Measurements from ENCODE around the gene ROR2. TPM values are rescaled to one million over a fixed set of nuclear protein-coding genes. Genes with fewer than 3 reads are reported as not detected.

Gene ROR2
- total and polyA plus RNA-seq, 2 of the 8 experiments (the other 6 are each of a cell fraction or from before 2014, with no cell fraction given), result 2.7 to 4.3 TPM

DNA sequence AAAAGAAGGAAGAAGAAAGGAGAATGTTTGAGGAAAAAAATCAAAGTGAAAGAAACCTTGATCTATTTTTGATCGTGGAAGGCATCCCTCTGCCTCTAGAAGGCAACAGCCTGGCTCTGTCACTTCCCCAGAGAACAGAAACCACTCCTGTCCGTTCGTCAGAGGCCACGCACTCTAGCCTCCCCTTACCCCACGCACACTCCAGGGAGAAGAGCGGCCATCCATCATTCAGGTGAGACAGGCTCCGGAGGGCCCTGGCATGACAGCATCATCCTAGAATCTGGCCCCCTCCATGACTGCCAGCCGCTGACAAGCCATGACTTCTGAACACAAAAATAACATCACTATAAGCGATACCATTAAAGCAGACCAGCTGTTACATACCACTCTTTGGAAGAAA, 135.8 kb downstream of the ROR2 start:
- H3K27ac ChIP-seq (ENCODE audit: low read depth, low read length), result no peak overlapping the region
- H2BK15ac ChIP-seq (ENCODE audit: low read length), result no peak overlapping the region
- peaks cover 5 to 10% (median 8%) of the 10 kb centered on the region in 4 experiments; a peak in 5 of 7 replicates for H3K4me1 ChIP-seq (replicated peaks in 1 of 4; ENCODE audit: control insufficient read depth in 3 of 4, insufficient read depth in 4 of 4, low read length in 3 of 4)
- no peak overlapping the region for H2BK5ac ChIP-seq (ENCODE audit: low read depth, low read length)
- H3K56ac ChIP-seq (replicated peaks; ENCODE audit: insufficient read length, low read depth, low read length), result no peak overlapping the region
- H4K20me1 ChIP-seq (replicated peaks in 1 of 2; ENCODE audit: control insufficient read depth in 1 of 2, insufficient read depth in 2 of 2, low read length in 2 of 2), result peaks cover 0 to 3% of the 10 kb centered on the region in 2 experiments
- no peak overlapping the region for H3K4ac ChIP-seq (replicated peaks; ENCODE audit: insufficient read length, low read depth, low read length)
- H3K9ac ChIP-seq (replicated peaks in 1 of 4; ENCODE audit: extremely low read depth in 1 of 4, low read depth in 3 of 4, low read length in 3 of 4), result no peak overlapping the region; a peak in 1 of 7 replicates
- H3K4me3 ChIP-seq (ENCODE audit: extremely low read depth in 1 of 4, insufficient read depth in 2 of 4, low read depth in 3 of 4, low read length in 4 of 4), result no peak overlapping the region
- H3K4me2 ChIP-seq (ENCODE audit: insufficient read depth in 1 of 2, low read depth in 2 of 2, low read length in 2 of 2), result no peak overlapping the region
- no peak overlapping the region for H3K14ac ChIP-seq (ENCODE audit: insufficient read length)
- H3K23me2 ChIP-seq (ENCODE audit: low read depth, low read length), result no peaks in the 10 kb centered on the region
- no peaks in the 10 kb centered on the region for H3K36me3 ChIP-seq (ENCODE audit: control insufficient read depth in 2 of 4, insufficient read depth in 4 of 4, low read length in 3 of 4)
- no peaks in the 10 kb centered on the region for H3K27me3 ChIP-seq (replicated peaks in 1 of 4; ENCODE audit: control insufficient read depth in 3 of 4, extremely low read depth in 1 of 4, insufficient read depth in 3 of 4, low read length in 3 of 4)
- POLR2A ChIA-PET (ENCODE audit: partially characterized antibody), result no interaction called here
- CTCF ChIA-PET (ENCODE audit: partially characterized antibody), result interaction anchor here (0.8 to 1.0 kb wide), 2 partner anchors 23 to 41 kb away, joined by 3 read pairs; no protein-coding TSS in a partner anchor
- DNase-seq (ENCODE audit: low read depth in 1 of 2, low spot score in 2 of 2) (no peak), FAIRE-seq (no peak)
- no peaks in the 10 kb centered on the region for H3K79me1 ChIP-seq (ENCODE audit: low read depth, low read length)
- no peaks in the 10 kb centered on the region; a peak in 1 of 4 replicates for H3K79me2 ChIP-seq (ENCODE audit: control insufficient read depth in 1 of 2, insufficient read depth in 2 of 2, low read length in 2 of 2)
- H2BK20ac ChIP-seq (ENCODE audit: low read length), result no peak overlapping the region
- H4K91ac ChIP-seq (replicated peaks; ENCODE audit: insufficient read length, low read length), result no peak overlapping the region
- H3K23ac ChIP-seq (ENCODE audit: insufficient read length), result no peak overlapping the region
- H4K5ac ChIP-seq (ENCODE audit: insufficient read length, low read depth, low read length), result no peak overlapping the region
- TF ChIP-seq TEAD4 (IDR thresholded peaks at IDR 0.05; ENCODE audit: low read depth, low read length), result no peak
- no peak for TF ChIP-seq CTBP2 (IDR thresholded peaks at IDR 0.05; ENCODE audit: borderline replicate concordance, insufficient read depth, insufficient read length, low read length)
- no peak for TF ChIP-seq RFX5 (IDR thresholded peaks at IDR 0.05; ENCODE audit: borderline replicate concordance, low read depth, low read length)
- TF ChIP-seq TCF12 (IDR thresholded peaks at IDR 0.05; ENCODE audit: low read depth, low read length), result no peak
- no peak for TF ChIP-seq TAF7 (optimal IDR thresholded peaks at IDR 0.05; ENCODE audit: borderline replicate concordance, low read depth, low read length)
- no peak for TF ChIP-seq SP2 (IDR thresholded peaks at IDR 0.05; ENCODE audit: low read length)
- no peak for TF ChIP-seq TAF1 (IDR thresholded peaks at IDR 0.05; ENCODE audit: low read depth, low read length)
- no peak for TF ChIP-seq NRF1 (IDR thresholded peaks at IDR 0.05; ENCODE audit: low read depth, low read length)
- TF ChIP-seq, protein P1, sequence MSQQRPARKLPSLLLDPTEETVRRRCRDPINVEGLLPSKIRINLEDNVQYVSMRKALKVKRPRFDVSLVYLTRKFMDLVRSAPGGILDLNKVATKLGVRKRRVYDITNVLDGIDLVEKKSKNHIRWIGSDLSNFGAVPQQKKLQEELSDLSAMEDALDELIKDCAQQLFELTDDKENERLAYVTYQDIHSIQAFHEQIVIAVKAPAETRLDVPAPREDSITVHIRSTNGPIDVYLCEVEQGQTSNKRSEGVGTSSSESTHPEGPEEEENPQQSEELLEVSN (IDR thresholded peaks at IDR 0.05), result no peak
- TF ChIP-seq FOSL1 (IDR thresholded peaks at IDR 0.05; ENCODE audit: insufficient read depth, low read depth, low read length), result no peak
- TF ChIP-seq KDM5A (IDR thresholded peaks at IDR 0.05; ENCODE audit: low read length), result no peak
- H2BK120ac ChIP-seq (replicated peaks; ENCODE audit: low read depth, low read length), result no peak overlapping the region
- H2BK12ac ChIP-seq (ENCODE audit: low read depth, low read length), result no peak overlapping the region
- H4K8ac ChIP-seq (ENCODE audit: extremely low read depth, insufficient read depth, low read length), result no peak overlapping the region
- H3K18ac ChIP-seq (ENCODE audit: extremely low read depth, low read length), result no peak overlapping the region
- H2AK5ac ChIP-seq (ENCODE audit: low read depth, low read length), result no peak overlapping the region
- WGBS, 2 experiments (ENCODE audit: extremely low coverage in 1 of 2, insufficient coverage in 1 of 2, insufficient read length in 1 of 2, insufficient replicate concordance in 2 of 2, low coverage in 1 of 2, low lambda C conversion rate in 2 of 2, missing lambda C conversion rate in 1 of 2), result 91% methylated on average over 9 of the region's 9 CpGs; no CpG with 5 or more reads in 1 of the 2 experiments
- H3K9me3 ChIP-seq (ENCODE audit: insufficient read depth in 2 of 2, low read depth in 1 of 2, low read length in 1 of 2), result no peaks in the 10 kb centered on the region
- no peak overlapping the region for H2AFZ ChIP-seq (ENCODE audit: low read length)

Data from H1 (cell line).